ENCODE data around the gene TAAR5.
"Not testable (repeated sequence)": the region's sequence is repeated elsewhere in the genome, so short reads cannot be mapped to it uniquely, and the experiment has no call there.

Gene TAAR5

DNA sequence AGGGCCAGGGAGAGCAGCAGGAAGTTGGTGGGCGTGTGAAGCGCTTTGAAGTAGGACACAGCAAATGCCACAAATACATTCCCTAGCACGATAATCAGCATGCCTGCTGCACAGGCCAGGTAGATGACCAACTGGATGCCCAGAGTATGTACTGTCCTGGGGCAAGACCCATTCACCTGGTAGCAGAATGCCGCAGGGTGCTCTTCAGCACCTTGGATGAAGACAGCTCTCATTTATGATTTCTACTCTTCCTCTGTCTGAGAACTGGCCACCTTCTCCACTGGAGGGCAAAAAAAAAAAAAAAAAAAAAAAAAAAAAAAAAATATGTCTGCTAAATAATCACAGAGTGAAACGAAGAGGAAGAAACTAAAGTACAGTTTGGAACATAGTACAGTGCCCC, at the start of gene TAAR5:
TSS of gene TAAR5 (minus strand) at position 288 of the 400 bp plus-strand sequence. CDS start at position 233, 55 bp downstream.
- DNase-seq (ENCODE audit: low read depth in 2 of 2): no peak

GRCh38 chr6:132637135-132637534, 47.6 kb upstream of the TAAR5 start:
- not testable (repeated sequence) for DNase-seq (ENCODE audit: low read depth in 2 of 2)

DNA sequence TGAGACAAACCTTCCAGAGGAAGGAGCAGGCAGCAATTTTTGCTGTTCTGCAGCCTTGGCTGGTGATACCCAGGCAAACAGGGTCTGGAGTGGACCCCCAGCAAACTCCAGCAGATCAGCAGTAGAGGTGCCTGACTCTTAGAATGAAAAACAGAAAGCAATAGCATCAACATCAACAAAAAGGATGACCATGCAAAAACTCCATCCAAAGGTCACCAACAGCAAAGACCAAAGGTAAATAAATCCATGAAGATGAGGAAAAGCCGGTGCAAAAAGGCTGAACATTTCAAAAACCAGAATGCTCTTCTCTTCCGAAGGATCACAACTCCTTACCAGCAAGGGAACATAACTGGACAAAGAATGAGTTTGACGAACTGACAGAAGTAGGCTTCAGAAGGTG, 46.4 kb upstream of the TAAR5 start:
- DNase-seq (ENCODE audit: low read depth in 2 of 2): not testable (repeated sequence)

DNA sequence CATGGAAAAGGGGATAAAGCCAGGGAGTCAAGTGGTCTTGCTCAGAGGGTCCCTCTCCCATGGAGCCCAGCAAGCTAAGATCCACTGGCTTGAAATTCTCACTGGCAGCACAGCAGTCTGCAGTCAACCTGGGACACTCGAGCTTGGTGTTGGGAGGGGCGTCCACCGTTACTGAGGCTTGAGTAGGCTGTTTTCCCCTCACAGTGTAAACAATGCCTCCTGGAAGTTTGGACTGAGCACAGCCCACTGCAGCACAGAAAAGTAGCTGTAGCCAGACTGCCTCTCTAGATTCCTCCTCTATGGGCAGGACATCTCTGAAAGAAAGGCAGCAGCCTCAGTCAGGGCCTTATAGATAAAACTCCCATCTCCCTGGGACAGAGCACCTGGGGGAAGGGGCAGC, 45.7 kb upstream of the TAAR5 start:
- not testable (repeated sequence) for DNase-seq (ENCODE audit: low read depth in 2 of 2)

GRCh38 chr6:132634796-132635195, 45.3 kb upstream of the TAAR5 start:
- no peak for DNase-seq (ENCODE audit: low read depth in 2 of 2)

- no peak for DNase-seq (ENCODE audit: low read depth in 2 of 2)
Observed at GRCh38 chr6:132633362-132633761, 43.8 kb upstream of the TAAR5 start.

GRCh38 chr6:132624175-132624574, 34.6 kb upstream of the TAAR5 start, which contains the start of gene TAAR2:
Gene TAAR2, minus strand, starts transcription at chr6:132624275. Its CDS starts 0 bp downstream, at chr6:132624275.
- DNase-seq (ENCODE audit: low read depth in 2 of 2): no peak

DNA sequence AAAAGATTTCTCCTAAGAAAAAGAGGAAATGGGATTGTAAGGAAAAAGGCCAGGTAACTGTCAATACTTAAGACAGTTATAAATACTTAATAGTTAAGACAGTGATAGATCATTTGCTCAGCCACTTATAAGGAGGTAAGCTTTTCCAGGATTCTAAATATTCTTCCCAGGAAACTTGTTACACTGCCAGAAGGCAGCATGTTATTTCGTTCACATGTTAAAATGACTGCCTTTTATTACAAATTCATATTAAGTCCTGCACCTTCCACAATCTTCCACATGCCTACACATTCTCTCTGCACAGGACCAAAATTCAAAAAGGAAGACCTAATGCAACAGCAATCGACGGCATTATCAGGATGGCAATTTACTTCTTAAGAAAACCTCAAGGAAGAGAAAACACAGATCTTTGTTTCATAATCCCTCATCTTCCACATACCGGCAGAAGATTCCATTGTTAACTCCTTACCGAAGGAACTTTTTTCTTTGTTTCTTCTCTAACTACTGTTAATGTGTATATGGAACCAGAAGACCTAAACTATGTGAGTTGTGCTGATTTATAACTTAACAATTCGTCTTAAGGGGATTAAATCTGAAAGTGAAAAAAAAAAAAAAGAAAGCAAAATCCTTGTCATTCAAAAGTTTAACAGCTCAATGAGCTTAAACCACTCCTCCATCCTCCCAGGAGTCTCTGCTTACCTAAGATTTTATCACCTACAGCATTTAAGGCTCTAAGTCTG, 33.7 kb upstream of the TAAR5 start:
- DNase-seq (ENCODE audit: low read depth in 2 of 2): no peak

DNA sequence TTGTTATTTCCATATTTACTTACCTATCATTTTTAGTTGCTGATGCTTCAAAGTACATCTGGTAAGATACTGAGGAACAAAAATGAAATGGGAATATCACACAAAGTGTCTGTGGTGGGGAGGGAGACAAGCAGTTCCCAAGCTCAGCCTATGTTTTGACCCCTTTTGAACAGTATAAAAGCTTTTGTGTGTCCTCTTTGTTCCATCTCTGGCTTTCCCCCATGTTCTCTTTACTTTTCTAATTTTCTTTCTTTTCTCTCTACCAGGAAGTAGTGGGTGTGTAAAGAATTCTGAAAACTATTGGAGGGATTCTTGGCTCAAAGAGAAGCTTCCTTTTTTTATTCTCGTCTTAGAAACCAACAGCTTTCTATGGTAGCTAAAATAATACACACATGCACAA, 27.1 kb upstream of the TAAR5 start:
- DNase-seq (ENCODE audit: low read depth in 2 of 2): no peak

- DNase-seq (ENCODE audit: low read depth in 2 of 2): no peak
Observed at GRCh38 chr6:132614554-132614953, 25.0 kb upstream of the TAAR5 start.

DNA sequence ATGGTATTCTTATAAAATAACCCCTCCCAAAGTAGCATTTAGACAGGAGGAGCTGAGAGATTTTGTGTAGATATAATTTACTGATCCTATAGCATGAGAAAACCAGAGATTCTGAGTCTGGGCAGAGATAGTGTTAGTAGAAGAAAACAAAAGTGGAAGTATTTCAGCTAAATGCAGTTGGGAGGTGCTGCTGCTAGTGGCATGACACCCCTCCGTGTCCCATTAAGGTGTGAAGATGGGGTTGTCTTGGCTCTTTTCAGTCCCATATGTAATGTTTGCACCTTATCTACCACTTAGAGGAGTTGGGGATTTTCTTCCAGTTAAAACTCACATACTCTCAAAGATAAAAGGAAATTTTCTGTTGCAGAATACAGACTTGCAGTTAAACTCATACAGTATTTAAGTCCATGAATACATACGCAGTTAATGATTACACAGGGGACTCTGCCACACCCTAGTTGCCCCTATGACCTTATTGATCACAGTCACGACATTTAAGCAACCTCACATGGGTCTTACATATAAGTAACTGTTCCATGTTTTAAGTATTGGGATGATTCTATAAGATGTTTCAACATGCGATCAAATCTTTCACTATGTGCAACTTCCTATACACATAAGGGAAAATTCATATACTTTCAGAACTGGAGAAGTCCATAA, 23.0 kb upstream of the TAAR5 start:
- DNase-seq (ENCODE audit: low read depth in 2 of 2): no peak

DNA sequence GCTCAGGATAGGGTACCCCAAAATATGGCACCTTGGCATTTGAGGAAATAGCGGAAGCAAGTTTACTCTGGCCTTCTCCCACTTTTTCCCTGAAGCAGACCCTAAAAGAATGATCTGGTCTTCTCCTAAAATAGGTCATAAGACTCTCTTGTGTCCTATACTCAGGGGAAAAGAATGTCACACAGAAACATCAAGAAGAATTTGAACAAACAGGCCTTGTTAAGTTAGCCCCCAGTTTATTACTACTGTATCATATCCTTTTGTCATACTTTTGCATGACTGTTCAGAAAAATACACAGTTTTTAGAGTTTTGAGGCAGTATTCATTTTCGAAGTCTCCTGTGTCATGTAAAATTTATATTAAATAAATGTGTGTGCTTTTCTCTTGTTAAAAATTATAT, 22.1 kb upstream of the TAAR5 start:
- no peak for DNase-seq (ENCODE audit: low read depth in 2 of 2)

DNA sequence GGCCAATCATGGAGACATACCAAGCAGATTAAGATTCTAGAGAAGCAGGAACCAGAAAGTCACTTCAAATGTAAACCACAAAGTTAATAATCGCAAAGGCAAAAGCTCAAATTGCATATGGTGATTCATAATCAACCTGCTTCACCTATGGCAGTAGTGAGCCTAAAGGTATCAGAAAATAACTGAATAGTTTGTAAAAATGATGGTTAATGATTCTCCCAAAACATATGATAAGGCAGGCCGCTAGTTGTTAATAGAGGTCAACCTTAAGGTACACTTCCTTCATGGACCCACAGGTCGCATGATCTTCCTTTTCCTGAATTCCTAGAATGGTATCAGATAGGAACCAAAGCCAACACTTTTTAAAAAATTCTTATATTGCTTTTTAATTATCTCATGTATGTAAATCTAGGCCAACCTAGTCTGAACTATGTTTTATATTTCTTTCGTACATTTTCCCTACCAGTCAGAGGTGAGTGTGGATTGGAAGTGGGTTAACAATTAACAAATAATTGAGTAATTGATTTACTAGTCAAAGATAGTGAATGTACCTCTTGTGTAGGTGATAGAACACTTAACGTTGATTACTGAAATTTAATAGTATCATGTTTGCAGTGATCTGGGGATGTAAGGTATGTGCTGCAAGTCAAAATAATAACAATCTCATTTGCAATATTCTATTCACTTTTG, 18.1 kb upstream of the TAAR5 start:
- DNase-seq (ENCODE audit: low read depth in 2 of 2): no peak

- DNase-seq (ENCODE audit: low read depth in 2 of 2): no peak
Observed at GRCh38 chr6:132604635-132605152, 15.2 kb upstream of the TAAR5 start.

DNA sequence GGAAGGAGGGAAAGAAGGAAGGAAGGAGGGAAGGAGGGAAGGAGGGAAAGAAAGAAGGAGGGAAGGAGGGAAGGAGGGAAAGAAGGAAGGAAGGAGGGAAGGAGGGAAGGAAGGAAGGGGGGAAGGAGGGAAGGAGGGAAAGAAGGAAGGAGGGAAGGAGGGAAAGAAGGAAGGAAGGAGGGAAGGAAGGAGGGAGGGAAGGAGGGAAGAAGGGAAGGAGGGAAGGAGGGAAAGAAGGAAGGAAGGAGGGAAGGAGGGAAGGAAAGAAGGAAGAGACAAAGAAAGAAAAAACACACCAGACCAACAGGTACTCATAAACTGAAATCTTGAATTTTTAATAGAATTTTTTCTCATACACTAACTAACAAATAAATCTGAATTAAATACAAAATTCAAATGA, 11.4 kb upstream of the TAAR5 start:
- DNase-seq (ENCODE audit: low read depth in 2 of 2): not testable (repeated sequence)

DNA sequence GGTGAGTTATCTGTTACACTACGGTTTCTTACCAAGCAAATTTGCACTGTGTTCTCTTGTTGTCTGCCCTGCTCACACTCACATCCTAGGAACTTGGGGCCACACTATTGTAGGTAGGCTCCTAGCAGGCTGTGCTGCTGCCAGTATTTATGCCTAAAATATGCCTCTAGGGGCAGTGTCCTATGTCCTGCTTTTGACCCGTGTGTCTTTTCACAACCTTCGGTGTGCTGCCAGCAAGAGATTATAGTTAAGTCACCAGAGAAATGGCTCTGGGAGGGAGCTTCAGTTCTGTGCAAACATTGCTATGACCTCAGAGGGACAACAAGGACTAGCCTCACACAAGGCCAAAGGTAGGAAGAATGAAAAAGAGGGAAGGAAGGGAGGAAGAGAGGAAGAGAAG, 8.9 kb upstream of the TAAR5 start:
- DNase-seq (ENCODE audit: low read depth in 2 of 2): no peak

- DNase-seq (ENCODE audit: low read depth in 2 of 2): no peak
Observed at GRCh38 chr6:132596201-132596600, 6.7 kb upstream of the TAAR5 start.

- DNase-seq (ENCODE audit: low read depth in 2 of 2): no peak
Observed at GRCh38 chr6:132592855-132593254, 3.3 kb upstream of the TAAR5 start.

DNA sequence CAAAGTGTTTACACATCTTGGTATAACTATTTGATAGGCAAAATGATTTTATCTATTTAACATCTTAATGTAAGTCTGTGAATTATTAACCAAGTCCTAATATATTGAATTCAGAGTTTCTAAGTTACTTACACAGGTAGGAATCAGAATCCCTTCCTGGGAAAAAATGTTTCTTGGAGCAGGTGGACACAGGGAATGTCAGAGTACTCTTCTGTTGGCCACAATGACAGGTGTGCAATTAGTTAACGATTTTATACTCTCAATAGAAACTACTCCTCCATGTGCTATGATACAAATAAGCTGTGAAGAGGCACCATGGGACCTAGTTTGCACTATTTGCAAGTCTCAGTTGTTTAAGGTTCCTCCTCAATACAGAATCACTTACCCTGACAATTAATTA, 821 bp upstream of the TAAR5 start:
- no peak for DNase-seq (ENCODE audit: low read depth in 2 of 2)

DNA sequence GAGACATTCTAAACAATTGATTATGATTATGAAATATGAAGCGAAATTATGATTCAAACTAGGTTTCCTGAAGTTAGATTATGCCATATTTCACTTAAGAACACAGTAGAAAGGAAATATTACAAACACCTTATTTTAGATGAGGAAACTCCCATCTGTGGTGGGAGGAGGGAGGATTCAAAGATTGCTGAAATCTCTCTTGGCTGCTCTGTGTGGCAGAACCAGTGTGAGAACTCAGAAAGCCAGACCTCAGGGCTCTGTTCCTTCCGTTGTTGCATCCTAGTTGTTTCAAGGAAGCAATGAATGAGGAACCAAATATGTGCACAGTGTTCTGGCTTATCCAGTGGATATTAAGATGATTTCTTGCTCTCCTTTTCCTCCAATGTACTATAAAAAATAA, 2.1 kb downstream of the TAAR5 start:
- DNase-seq (ENCODE audit: low read depth in 2 of 2): no peak

DNA sequence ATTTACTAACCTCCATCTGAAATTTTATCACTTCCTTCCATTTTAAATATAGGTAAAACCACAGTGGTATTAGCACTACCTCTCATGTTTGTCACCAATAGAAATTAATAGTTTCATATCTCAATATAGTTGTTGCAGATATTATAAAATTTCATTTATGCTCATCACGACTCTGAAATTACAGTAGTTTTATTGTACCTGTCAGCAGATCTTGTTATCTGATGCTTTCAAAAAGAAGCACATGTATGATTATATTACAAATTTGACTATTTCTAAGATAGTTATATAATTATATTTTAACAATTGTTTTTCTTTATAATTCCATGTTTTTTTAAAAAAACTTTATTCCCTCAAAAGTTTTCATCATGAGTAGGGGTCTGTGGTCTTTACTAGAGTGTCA, 4.8 kb downstream of the TAAR5 start:
- DNase-seq (ENCODE audit: low read depth in 2 of 2): no peak

- no peak for DNase-seq (ENCODE audit: low read depth in 2 of 2)
Observed at GRCh38 chr6:132571774-132572173, 17.8 kb downstream of the TAAR5 start.
